Gastroesophageal sphincter (tissue), 4 donors: ENCODE results near the gene GALNT9. TPM values are rescaled to one million over a fixed set of nuclear protein-coding genes. Genes with fewer than 3 reads are reported as not detected.

ENCODE experiments used
- ATAC-seq: fragments of 150-250 bp; one replicate; pipeline ENCODE4 v1.9.1; 2016; ENCODE audit warnings: mild to moderate bottlenecking, moderate library complexity
- H3K27ac ChIP-seq, 4 donors: fragments of 200-600 bp; sonication (generic) in 3 of 4; 1 replicate in 3 of 4; 2 replicates in 1 of 4; pipeline ENCODE4 v1.5.1; 2016 to 2019
- H3K27me3 ChIP-seq: fragments of 200-600 bp; sonication (generic); one replicate; pipeline ENCODE4 v1.5.1; 2019
- H3K36me3 ChIP-seq, 2 donors: fragments of 200-600 bp; sonication (generic); one replicate each; pipeline ENCODE4 v1.5.1; 2019; ENCODE audit warnings: control low read depth in 1 of 2
- H3K4me1 ChIP-seq, 3 donors: fragments of 200-600 bp; sonication (generic); 1 replicate in 2 of 3; 2 replicates in 1 of 3; pipeline ENCODE4 v1.5.1; 2016 to 2019; ENCODE audit warnings: control low read depth in 2 of 3
- H3K4me3 ChIP-seq, 2 donors: fragments of 200-600 bp; sonication (generic); one replicate each; pipeline ENCODE4 v1.5.1; 2019; ENCODE audit warnings: mild to moderate bottlenecking in 1 of 2, moderate library complexity in 1 of 2
- H3K9me3 ChIP-seq, 3 donors: fragments of 200-600 bp; sonication (generic); one replicate each; pipeline ENCODE4 v1.5.1; 2017 to 2019; ENCODE audit warnings: control low read depth in 2 of 3
- EP300 ChIP-seq: sonication (generic); formaldehyde crosslinking; IDR thresholded peaks from one replicate; pipeline ENCODE4 v1.6.1; 2017; ENCODE audit warnings: antibody characterized with exemption, mild to moderate bottlenecking
- POLR2A ChIP-seq, 2 donors: fragments of 450-650 bp; IDR thresholded peaks; one replicate each; pipeline ENCODE4 v1.6.1; 2017; ENCODE audit warnings: antibody characterized with exemption in 2 of 2, mild to moderate bottlenecking in 2 of 2, moderate library complexity in 1 of 2
- POLR2AphosphoS5 ChIP-seq: sonication (generic); formaldehyde crosslinking; IDR thresholded peaks from one replicate; pipeline ENCODE4 v1.6.1; 2017; ENCODE audit warnings: antibody characterized with exemption
- WGBS, 2 donors: methylation state at CpG; one replicate each; pipeline ENCODE4 v1.1.5; 2018; ENCODE audit warnings: low coverage in 1 of 2; 5-methylcytosine and 5-hydroxymethylcytosine counted together
- total RNA-seq, 4 donors: library from RNA; depleted of rRNA; stranded (reverse); fragments of >200 nt; gene quantifications; one replicate each; pipeline ENCODE4 v1.1.0, GENCODE V29; 2016
- TF ChIP-seq, protein P1 (sequence below), 4 experiments: fragments of 200-600 bp in 2 of 4; fragments of 450-650 bp in 2 of 4; sonication (generic) in 1 of 4; IDR thresholded peaks; one replicate each; pipeline ENCODE4 v1.5.1; 2017 to 2019; ENCODE audit warnings: antibody characterized with exemption in 4 of 4, mild to moderate bottlenecking in 2 of 4, moderate library complexity in 2 of 4

GALNT9 gene
- total RNA-seq, 4 donors from 2014 or later: 2.0 TPM; not detected in 3

- TF ChIP-seq POLR2AphosphoS5 (no peak), EP300 (no peak), POLR2A (IDR thresholded peaks at IDR 0.05) (no peak)
- TF ChIP-seq, protein P1, sequence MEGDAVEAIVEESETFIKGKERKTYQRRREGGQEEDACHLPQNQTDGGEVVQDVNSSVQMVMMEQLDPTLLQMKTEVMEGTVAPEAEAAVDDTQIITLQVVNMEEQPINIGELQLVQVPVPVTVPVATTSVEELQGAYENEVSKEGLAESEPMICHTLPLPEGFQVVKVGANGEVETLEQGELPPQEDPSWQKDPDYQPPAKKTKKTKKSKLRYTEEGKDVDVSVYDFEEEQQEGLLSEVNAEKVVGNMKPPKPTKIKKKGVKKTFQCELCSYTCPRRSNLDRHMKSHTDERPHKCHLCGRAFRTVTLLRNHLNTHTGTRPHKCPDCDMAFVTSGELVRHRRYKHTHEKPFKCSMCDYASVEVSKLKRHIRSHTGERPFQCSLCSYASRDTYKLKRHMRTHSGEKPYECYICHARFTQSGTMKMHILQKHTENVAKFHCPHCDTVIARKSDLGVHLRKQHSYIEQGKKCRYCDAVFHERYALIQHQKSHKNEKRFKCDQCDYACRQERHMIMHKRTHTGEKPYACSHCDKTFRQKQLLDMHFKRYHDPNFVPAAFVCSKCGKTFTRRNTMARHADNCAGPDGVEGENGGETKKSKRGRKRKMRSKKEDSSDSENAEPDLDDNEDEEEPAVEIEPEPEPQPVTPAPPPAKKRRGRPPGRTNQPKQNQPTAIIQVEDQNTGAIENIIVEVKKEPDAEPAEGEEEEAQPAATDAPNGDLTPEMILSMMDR (IDR thresholded peaks at IDR 0.05): no peak
- H3K4me1 ChIP-seq: peaks cover 0 to 35% (median 13%) of the 10 kb centered on the region in 3 donors
- WGBS, 2 donors: 18 to 40% methylated on average over 3 to 11 of the region's 44 CpGs
- H3K4me3 ChIP-seq: no peak overlapping the region
- ATAC-seq: no peak
- peaks cover 96% of the 10 kb centered on the region for H3K27me3 ChIP-seq
- H3K36me3 ChIP-seq: no peaks in the 10 kb centered on the region
- H3K27ac ChIP-seq: no peak overlapping the region
- no peaks in the 10 kb centered on the region for H3K9me3 ChIP-seq
These were observed 6.0 kb downstream of the GALNT9 start for GRCh38 chr12:132323171-132324010.

GRCh38 chr12:132322206-132323132 is 6.9 kb downstream of the GALNT9 start:
- ATAC-seq: no peak
- H3K9me3 ChIP-seq: no peaks in the 10 kb centered on the region
- H3K27ac ChIP-seq: no peak overlapping the region
- H3K36me3 ChIP-seq: no peaks in the 10 kb centered on the region
- no peak for TF ChIP-seq EP300
- TF ChIP-seq, protein P1 (IDR thresholded peaks at IDR 0.05): no peak
- TF ChIP-seq POLR2AphosphoS5: no peak
- no peak for TF ChIP-seq POLR2A (IDR thresholded peaks at IDR 0.05)
- H3K4me1 ChIP-seq: peaks cover 0 to 26% (median 4%) of the 10 kb centered on the region in 3 donors
- 69% methylated on average over 10 of the region's 43 CpGs; no CpG with 5 or more reads in 1 of the 2 donors for WGBS, 2 donors
- no peak overlapping the region for H3K4me3 ChIP-seq
- H3K27me3 ChIP-seq: peaks cover 96% of the 10 kb centered on the region

DNA sequence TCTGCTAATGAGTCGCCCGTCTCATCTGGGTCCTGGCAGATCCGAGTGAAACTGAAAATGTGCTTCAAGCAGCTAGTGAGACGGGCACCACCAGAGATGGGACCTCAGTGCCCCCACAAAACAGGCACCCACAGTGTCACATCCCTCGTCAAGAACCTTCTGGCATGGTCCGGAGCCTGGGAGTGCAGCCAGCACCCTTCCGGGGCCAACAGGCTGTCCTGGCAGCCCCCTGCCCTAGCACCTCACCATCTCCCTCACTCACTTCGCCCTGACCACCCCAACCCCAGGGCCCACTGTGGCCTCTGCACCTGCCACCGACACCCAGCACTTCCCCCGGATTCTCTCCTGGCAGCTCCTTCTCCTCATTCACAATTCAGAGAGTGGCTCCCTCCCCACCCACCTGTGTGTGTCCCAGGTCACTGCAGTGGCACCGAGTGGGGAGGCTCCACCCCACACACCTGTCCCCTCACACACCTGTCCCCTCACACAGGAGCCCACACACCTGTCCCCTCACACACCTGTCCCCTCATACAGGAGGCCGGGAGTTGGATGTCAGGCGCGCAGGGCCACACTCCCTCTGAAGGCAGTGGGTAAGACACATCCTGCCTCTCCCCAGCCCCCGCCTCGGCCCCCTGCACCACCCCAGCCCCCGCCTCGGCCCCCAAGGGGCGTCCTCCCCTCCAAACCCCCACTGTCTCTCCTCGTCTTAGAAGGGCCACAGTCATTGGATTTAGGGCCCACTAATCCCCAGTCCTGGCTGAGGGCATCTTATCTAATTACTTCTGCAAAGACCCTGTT is 7.9 kb downstream of the GALNT9 start:
- Histone ChIP-seq H3K27ac (no peak overlapping the region), H3K9me3 (no peaks in the 10 kb centered on the region), H3K27me3 (peaks cover 97% of the 10 kb centered on the region), H3K4me1 (peaks cover 0 to 17% (median 4%) of the 10 kb centered on the region in 3 donors), H3K36me3 (no peaks in the 10 kb centered on the region), H3K4me3 (no peak overlapping the region)
- TF ChIP-seq POLR2A (IDR thresholded peaks at IDR 0.05) (no peak), EP300 (no peak), POLR2AphosphoS5 (no peak)
- TF ChIP-seq, protein P1 (IDR thresholded peaks at IDR 0.05): no peak
- 54 to 93% methylated on average over 2 to 5 of the region's 20 CpGs for WGBS, 2 donors
- ATAC-seq: no peak

DNA sequence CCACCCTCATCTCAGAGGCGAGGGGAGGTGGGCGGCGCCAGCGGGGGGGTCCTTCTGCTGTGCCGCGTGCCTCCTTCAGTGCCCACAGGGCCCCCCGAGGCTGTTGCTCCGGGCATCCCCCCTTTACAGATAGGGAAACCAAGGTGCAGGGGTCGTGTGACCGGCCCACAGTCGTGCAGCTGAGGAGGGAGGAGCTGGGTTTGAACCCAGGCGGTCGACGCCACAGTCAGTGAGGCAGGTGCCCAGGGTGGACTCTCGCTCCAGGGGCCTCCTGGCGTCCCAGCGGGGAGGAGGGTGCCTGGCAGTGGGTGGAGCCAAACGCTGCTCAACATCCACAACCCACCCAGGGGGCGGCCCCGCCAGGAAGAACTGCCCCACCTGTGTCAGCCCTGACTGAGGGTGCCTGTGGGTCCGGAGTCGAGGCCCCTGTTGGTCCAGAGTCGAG is 8.6 kb downstream of the GALNT9 start:
- Histone ChIP-seq H3K36me3 (no peaks in the 10 kb centered on the region), H3K4me1 (peaks cover 0 to 17% (median 4%) of the 10 kb centered on the region in 3 donors), H3K27me3 (peaks cover 97% of the 10 kb centered on the region), H3K27ac (no peak overlapping the region), H3K9me3 (no peaks in the 10 kb centered on the region), H3K4me3 (no peak overlapping the region)
- no peak for TF ChIP-seq POLR2A (IDR thresholded peaks at IDR 0.05)
- TF ChIP-seq, protein P1 (IDR thresholded peaks at IDR 0.05): no peak
- no peak for TF ChIP-seq POLR2AphosphoS5
- TF ChIP-seq EP300: no peak
- no peak for ATAC-seq
- 100% methylated on average over 1 of the region's 23 CpGs; no CpG with 5 or more reads in 1 of the 2 donors for WGBS, 2 donors
